Colonic mucosa (tissue), 4 donors: Measurements from ENCODE around the gene NUPR1. TPM values are rescaled to one million over a fixed set of nuclear protein-coding genes. Genes with fewer than 3 reads are reported as not detected.

Experiments
- DNase-seq: peaks from one replicate; pipeline ENCODE4 v3.0.0-alpha.2; 2020
- H3K27ac ChIP-seq: fragments of 200-600 bp; one replicate; pipeline ENCODE4 v1.8.0; 2021
- H3K27me3 ChIP-seq: fragments of 200-600 bp; one replicate; pipeline ENCODE4 v1.8.0; 2021
- H3K36me3 ChIP-seq: fragments of 200-600 bp; one replicate; pipeline ENCODE4 v1.8.0; 2021
- H3K4me1 ChIP-seq: fragments of 200-600 bp; one replicate; pipeline ENCODE4 v1.8.0; 2021; ENCODE audit warnings: mild to moderate bottlenecking
- H3K4me3 ChIP-seq: fragments of 200-600 bp; one replicate; pipeline ENCODE4 v1.8.0; 2021
- H3K9ac ChIP-seq, 2 donors: one replicate each; pipeline ENCODE4 v1.7.0; 2013; ENCODE audit warnings: control low read depth in 2 of 2, low read depth in 2 of 2, low read length in 2 of 2
- H3K9me3 ChIP-seq: fragments of 200-600 bp; one replicate; pipeline ENCODE4 v1.8.0; 2021
- CTCF ChIP-seq: fragments of 200-600 bp; IDR thresholded peaks from one replicate; pipeline ENCODE4 v1.8.0; 2022; ENCODE audit warnings: antibody characterized with exemption, mild to moderate bottlenecking
- intact Hi-C: fragments of 100-400 bp; cut with DNase I; formaldehyde crosslinking; loops from one replicate; pipeline ENCODE4 v1.14.1; 2022
- total RNA-seq, 2 donors: library from RNA; stranded (reverse); fragmentation: NEBNext Ultra II Directional in 1 of 2; extraction: Animal tissue kit (Norgen Biotek cat#: 25700) in 1 of 2; gene quantifications; one replicate each; pipeline ENCODE4 v1.2.1, GENCODE V29; 2021
- donor health status: healthy.
- donor health status: DM: no; HTN: no; CAD: no.
- donor health status: DM: no; HTN: no; CAD: no.

NUPR1 gene
- total RNA-seq, 2 donors from 2014 or later, result 87.0 to 128 TPM

- Histone ChIP-seq H3K4me3 (no peak overlapping the region), H3K27ac (no peak overlapping the region), H3K27me3 (no peaks in the 10 kb centered on the region), H3K36me3 (no peaks in the 10 kb centered on the region), H3K9me3 (no peaks in the 10 kb centered on the region), H3K4me1 (no peaks in the 10 kb centered on the region), H3K9ac (no peak overlapping the region)
- intact Hi-C loops, result no loop called here
- no peak for DNase-seq
- no peak for TF ChIP-seq CTCF
Observed at GRCh38 chr16:28575446-28576109, 36.8 kb upstream of the NUPR1 start.

- Histone ChIP-seq H3K27ac (no peak overlapping the region), H3K4me1 (no peaks in the 10 kb centered on the region), H3K9ac (no peak overlapping the region), H3K27me3 (no peaks in the 10 kb centered on the region), H3K9me3 (no peaks in the 10 kb centered on the region), H3K4me3 (no peak overlapping the region), H3K36me3 (no peaks in the 10 kb centered on the region)
- DNase-seq, result no peak
- intact Hi-C loops, result no loop called here
- no peak for TF ChIP-seq CTCF
Observed at GRCh38 chr16:28574925-28575324, 36.2 kb upstream of the NUPR1 start.

DNA sequence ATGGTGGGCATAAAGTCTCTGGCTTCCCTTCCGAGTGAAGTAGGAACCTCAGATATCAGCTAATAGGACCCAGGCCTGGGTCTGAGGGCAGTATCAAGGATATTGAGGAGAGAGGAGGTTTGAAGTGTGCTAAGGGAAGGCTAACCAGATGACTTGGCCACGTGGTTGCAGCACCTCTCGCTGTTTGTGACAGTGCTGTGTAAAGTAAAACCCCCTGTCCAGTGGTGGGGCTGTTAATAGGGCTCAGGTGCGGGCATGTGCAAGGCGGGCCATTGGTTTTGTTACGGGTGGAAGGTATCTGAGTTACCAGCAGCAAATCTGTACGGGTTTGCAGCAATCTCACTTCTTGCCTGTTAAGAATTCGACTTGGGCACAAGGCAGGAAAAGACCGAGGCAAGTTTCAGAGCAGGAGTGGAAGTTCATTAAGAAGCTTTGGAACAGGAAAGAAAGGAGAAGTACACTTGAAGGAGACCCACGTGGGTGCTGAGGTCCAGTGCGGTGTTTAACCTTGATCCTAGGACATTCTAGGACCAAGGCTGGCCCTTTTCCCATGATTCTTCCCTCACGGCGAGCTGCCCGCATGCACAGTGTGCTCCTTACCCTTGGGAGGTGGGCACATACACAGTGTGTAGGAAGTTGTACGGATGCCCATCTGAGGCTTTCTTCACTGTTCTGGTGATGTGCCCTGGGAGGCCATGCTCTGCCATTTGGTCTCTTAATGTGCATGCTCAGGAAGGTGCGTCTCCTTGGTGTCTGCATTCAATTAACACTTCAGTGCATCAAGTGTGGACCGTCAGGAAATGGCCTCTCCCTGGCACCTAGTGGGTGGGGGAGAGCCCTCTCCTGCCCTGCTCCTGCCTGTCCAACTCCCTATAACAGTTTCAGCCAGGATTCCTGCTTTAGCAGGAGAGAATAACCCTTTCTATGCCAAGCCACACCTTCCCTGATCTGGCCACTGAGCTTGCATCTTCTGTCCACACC is 35.3 kb upstream of the NUPR1 start:
- no peak for TF ChIP-seq CTCF
- DNase-seq, result no peak
- Histone ChIP-seq H3K27ac (no peak overlapping the region), H3K4me1 (no peaks in the 10 kb centered on the region), H3K9ac (no peak overlapping the region), H3K36me3 (no peaks in the 10 kb centered on the region), H3K4me3 (no peak overlapping the region), H3K27me3 (no peaks in the 10 kb centered on the region), H3K9me3 (no peaks in the 10 kb centered on the region)
- intact Hi-C loops, result no loop called here

GRCh38 chr16:28572696-28573510 is 34.1 kb upstream of the NUPR1 start:
- no peak overlapping the region for H3K27ac ChIP-seq
- H3K9ac ChIP-seq, result no peak overlapping the region
- no peak for DNase-seq
- no peaks in the 10 kb centered on the region for H3K36me3 ChIP-seq
- intact Hi-C loops, result no loop called here
- H3K9me3 ChIP-seq, result no peaks in the 10 kb centered on the region
- H3K27me3 ChIP-seq, result no peaks in the 10 kb centered on the region
- no peaks in the 10 kb centered on the region for H3K4me1 ChIP-seq
- no peak for TF ChIP-seq CTCF
- H3K4me3 ChIP-seq, result no peak overlapping the region

DNA sequence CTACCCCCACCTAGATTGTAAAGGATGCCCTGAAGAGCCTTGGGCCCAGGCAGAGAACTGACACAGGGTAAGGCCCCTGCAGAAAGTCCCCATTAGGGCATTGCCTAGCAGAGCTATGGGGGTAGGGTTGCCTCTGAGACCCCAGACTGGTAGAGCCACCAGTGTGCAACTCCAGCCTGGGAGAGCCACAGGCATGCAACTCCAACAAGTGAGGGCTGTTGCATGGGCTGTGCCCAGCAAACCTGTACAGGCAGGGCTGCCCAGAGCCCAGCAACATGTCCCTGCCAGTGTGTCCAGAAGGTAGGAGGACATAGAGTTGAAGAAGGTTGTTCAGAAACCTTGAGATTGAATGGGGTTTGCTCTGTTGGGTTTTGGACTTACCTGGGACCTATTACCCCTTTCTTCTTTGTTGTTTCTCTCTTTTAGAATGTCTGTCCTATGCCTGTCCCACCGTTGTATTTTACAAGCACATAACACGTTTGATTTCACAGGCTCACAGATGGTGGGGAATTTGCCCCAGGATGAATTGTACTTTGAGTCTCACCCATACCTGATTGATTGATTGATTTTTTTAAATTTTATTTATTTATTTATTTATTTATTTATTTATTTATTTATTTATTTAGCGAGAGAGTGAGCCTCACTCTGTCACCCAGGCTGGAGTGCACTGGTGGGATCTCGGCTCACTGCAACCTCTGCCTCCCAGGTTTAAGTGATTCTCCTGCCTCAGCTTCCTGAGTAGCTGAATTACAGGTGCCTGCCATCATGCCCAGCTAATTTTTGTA is 31.4 kb upstream of the NUPR1 start:
- Histone ChIP-seq H3K4me1 (no peaks in the 10 kb centered on the region), H3K36me3 (no peaks in the 10 kb centered on the region), H3K9me3 (no peaks in the 10 kb centered on the region), H3K9ac (no peak overlapping the region), H3K27ac (no peak overlapping the region), H3K4me3 (no peak overlapping the region), H3K27me3 (no peaks in the 10 kb centered on the region)
- no peak for DNase-seq
- intact Hi-C loops, result no loop called here
- TF ChIP-seq CTCF, result no peak
